Effector memory CD4-positive, alpha-beta T cell (primary cell): ENCODE measurements around the gene STEAP1B.
"Not testable (repeated sequence)": the region's sequence is repeated elsewhere in the genome, so short reads cannot be mapped to it uniquely, and the experiment has no call there.

Experiments used
- DNase-seq, 3 donors: peaks; one replicate each; pipeline ENCODE4 v3.0.0-alpha.2; 2020
- H3K27ac ChIP-seq: 2 replicates; pipeline ENCODE4 v1.7.0; 2013; ENCODE audit warnings: mild to moderate bottlenecking, low read length, moderate library complexity; ENCODE audit not compliant: insufficient read depth, poor library complexity, severe bottlenecking
- H3K27me3 ChIP-seq: replicated peaks from 2 replicates; pipeline ENCODE4 v1.7.0; 2013; ENCODE audit warnings: mild to moderate bottlenecking, low read length; ENCODE audit not compliant: insufficient read depth, control insufficient read depth, poor library complexity, severe bottlenecking
- H3K36me3 ChIP-seq: 2 replicates; pipeline ENCODE4 v1.7.0; 2013; ENCODE audit warnings: mild to moderate bottlenecking, low read length, moderate library complexity; ENCODE audit not compliant: control insufficient read depth, insufficient read depth
- H3K4me1 ChIP-seq: 2 replicates; pipeline ENCODE4 v1.7.0; 2013; ENCODE audit warnings: low read length, mild to moderate bottlenecking; ENCODE audit not compliant: control insufficient read depth, insufficient read depth, poor library complexity, severe bottlenecking
- H3K4me3 ChIP-seq: 2 replicates; pipeline ENCODE4 v1.7.0; 2013; ENCODE audit warnings: low read length, low read depth, mild to moderate bottlenecking; ENCODE audit not compliant: insufficient read depth, poor library complexity, severe bottlenecking
- H3K9me3 ChIP-seq: 2 replicates; pipeline ENCODE4 v1.7.0; 2013; ENCODE audit warnings: mild to moderate bottlenecking, low read length, moderate library complexity; ENCODE audit not compliant: control insufficient read depth

Gene STEAP1B

DNA sequence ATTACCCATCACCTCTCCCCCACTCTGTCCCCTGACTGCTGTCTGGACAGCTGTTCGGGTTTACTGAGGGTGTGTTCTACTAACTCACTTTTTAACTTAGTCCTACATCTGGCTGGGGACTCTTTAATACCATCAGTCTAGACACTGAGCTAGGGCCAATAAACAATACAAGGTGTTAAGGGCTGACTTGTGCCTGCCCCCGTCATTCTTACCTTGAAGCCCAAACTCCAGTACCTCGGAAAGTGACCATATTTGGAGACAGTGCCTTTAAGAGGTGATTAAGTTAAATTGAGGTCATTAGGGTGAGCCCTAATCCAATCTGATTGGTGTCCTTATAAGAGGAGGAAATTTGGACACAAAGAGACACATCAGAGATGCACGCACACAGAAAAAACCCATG lies 35.7 kb downstream of the STEAP1B start:
- no peak overlapping the region for H3K27ac ChIP-seq
- H3K36me3 ChIP-seq: no peaks in the 10 kb centered on the region
- no peaks in the 10 kb centered on the region for H3K27me3 ChIP-seq
- no peak overlapping the region for H3K4me3 ChIP-seq
- no peaks in the 10 kb centered on the region for H3K9me3 ChIP-seq
- H3K4me1 ChIP-seq: no peaks in the 10 kb centered on the region
- DNase-seq: no peak

DNA sequence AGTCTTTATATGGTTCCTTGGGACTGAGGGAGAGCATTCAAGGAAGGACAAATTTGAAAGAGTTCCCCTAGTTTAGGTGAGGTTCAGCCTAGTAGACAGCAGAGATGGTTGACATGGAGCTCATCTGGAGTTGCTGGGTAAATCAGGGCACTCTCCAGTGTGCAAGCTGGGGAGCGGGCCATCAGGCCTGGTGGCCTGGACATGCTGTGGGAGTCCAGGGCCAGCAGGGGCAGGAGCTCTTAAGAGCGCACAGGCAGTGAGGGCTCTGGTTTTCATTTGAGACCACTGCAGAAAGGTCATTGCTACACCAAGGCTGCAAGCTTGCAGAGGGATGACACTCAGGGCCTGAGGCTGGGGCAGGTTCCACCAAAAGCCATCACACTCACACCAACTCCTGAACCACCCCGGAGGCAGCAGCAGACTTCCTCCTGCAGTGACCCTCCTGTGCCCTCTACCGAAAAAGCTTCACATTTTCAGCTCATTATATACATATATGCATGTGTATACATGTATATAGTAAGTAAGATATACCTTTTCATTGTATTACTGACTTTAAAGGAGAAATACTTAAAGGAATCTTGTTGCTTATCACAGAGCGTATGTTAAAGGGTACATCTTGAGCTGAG lies 39.5 kb downstream of the STEAP1B start:
- no peak for DNase-seq
- Histone ChIP-seq H3K36me3 (no peaks in the 10 kb centered on the region), H3K27me3 (no peaks in the 10 kb centered on the region), H3K27ac (no peak overlapping the region), H3K4me3 (no peak overlapping the region), H3K9me3 (no peaks in the 10 kb centered on the region), H3K4me1 (no peaks in the 10 kb centered on the region)

DNA sequence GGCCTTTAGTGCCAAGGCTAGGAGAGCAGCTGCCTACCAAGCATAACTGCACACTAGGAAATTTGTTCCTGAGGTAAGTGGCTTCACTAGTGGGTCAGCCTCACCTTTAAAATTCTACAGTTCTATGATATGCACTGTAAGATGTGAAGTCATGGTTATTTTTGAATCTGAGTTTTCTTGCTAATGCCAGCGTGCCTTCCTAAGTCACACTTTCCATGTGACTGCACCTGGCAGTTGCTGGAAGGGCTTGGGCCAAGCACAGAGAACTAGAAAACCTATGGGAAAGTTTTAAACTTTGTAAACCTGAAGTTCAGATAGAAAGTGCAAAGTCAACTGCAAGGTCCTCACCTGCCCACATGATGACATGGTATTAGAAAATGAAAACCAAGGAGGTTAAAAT lies 42.5 kb downstream of the STEAP1B start:
- H3K27me3 ChIP-seq: peaks cover 3% of the 10 kb centered on the region
- no peak overlapping the region for H3K4me3 ChIP-seq
- no peaks in the 10 kb centered on the region for H3K9me3 ChIP-seq
- H3K36me3 ChIP-seq: no peaks in the 10 kb centered on the region
- H3K27ac ChIP-seq: no peak overlapping the region
- H3K4me1 ChIP-seq: no peaks in the 10 kb centered on the region
- DNase-seq: no peak

DNA sequence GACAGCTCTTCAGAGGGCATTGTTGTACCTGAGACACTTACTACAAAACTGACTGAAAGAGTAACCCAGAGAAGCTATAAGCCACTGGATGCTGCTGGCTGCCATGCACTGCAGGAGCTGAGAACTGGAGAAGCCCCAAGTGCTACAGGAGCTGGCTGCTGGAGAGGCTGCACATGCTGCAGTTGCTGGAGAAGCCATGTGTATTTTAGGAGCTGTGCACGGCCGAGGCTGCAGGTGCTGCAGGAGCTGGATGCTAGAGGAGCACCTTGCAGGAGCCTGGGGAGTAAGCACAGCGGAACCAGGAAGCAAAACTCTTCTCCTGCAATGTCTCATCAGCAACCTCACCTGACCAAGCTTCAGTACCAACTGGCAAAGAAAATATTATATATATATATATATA lies 45.5 kb downstream of the STEAP1B start:
- Histone ChIP-seq H3K36me3 (no peaks in the 10 kb centered on the region), H3K27ac (no peak overlapping the region), H3K4me3 (no peak overlapping the region), H3K4me1 (no peaks in the 10 kb centered on the region), H3K27me3 (peaks cover 5% of the 10 kb centered on the region), H3K9me3 (no peaks in the 10 kb centered on the region)
- DNase-seq: no peak

- no peak for DNase-seq
- Histone ChIP-seq H3K4me1 (no peaks in the 10 kb centered on the region), H3K27me3 (peaks cover 5% of the 10 kb centered on the region), H3K9me3 (no peaks in the 10 kb centered on the region), H3K4me3 (no peak overlapping the region), H3K27ac (no peak overlapping the region), H3K36me3 (no peaks in the 10 kb centered on the region)
These were observed 46.9 kb downstream of the STEAP1B start for GRCh38 chr7:22452960-22453558.

GRCh38 chr7:22452142-22452959 lies 47.6 kb downstream of the STEAP1B start:
- Histone ChIP-seq H3K36me3 (no peaks in the 10 kb centered on the region), H3K9me3 (no peaks in the 10 kb centered on the region), H3K27ac (no peak overlapping the region), H3K4me3 (no peak overlapping the region), H3K4me1 (no peaks in the 10 kb centered on the region), H3K27me3 (peaks cover 5% of the 10 kb centered on the region)
- DNase-seq: no peak

DNA sequence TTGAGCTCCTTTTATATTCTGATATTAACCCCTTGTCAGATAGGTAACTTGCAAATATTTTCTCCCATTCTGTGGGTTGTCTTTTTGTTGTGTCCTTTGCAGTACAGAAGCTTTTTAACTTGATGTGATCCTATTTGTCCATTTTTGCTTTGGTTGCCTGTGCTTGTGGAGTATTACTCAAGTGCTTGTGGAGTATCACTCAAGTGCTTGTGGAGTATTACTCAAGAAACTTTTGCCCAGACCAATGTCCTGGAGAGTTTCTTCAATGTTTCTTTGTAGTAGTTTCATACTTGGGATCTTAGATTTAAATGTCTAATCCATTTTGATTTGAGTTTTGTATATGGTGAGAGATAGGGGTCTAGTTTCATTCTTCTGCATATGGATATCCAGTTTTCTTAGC lies 50.0 kb downstream of the STEAP1B start:
- not testable (repeated sequence) for H3K9me3 ChIP-seq, H3K27me3 ChIP-seq, H3K27ac ChIP-seq, H3K4me1 ChIP-seq, DNase-seq, H3K4me3 ChIP-seq, H3K36me3 ChIP-seq

- H3K4me3 ChIP-seq: no peak overlapping the region
- no peaks in the 10 kb centered on the region for H3K36me3 ChIP-seq
- H3K9me3 ChIP-seq: no peaks in the 10 kb centered on the region
- H3K27ac ChIP-seq: no peak overlapping the region
- peaks cover 5% of the 10 kb centered on the region for H3K27me3 ChIP-seq
- H3K4me1 ChIP-seq: no peaks in the 10 kb centered on the region
- DNase-seq: no peak
These were observed 52.2 kb downstream of the STEAP1B start for GRCh38 chr7:22447762-22448161.

GRCh38 chr7:22447008-22447407 lies 53.0 kb downstream of the STEAP1B start:
- no peaks in the 10 kb centered on the region for H3K36me3 ChIP-seq
- no peak overlapping the region for H3K4me3 ChIP-seq
- H3K27ac ChIP-seq: no peak overlapping the region
- no peaks in the 10 kb centered on the region for H3K4me1 ChIP-seq
- no peaks in the 10 kb centered on the region for H3K9me3 ChIP-seq
- no peaks in the 10 kb centered on the region for H3K27me3 ChIP-seq
- no peak for DNase-seq

- no peak overlapping the region for H3K4me3 ChIP-seq
- DNase-seq: no peak
- H3K27ac ChIP-seq: no peak overlapping the region
- H3K27me3 ChIP-seq: no peaks in the 10 kb centered on the region
- no peaks in the 10 kb centered on the region for H3K9me3 ChIP-seq
- no peaks in the 10 kb centered on the region for H3K36me3 ChIP-seq
- H3K4me1 ChIP-seq: no peaks in the 10 kb centered on the region
These were observed 54.1 kb downstream of the STEAP1B start for GRCh38 chr7:22445853-22446252.
